Sigmoid colon (tissue), 4 donors: ENCODE data around the gene CHIT1.

Experiments
- EP300 ChIP-seq, 4 donors: sonication (generic); formaldehyde crosslinking; IDR thresholded peaks; one replicate each; pipeline ENCODE4 v1.6.1; 2017; ENCODE audit warnings: antibody characterized with exemption in 4 of 4
- TF ChIP-seq, protein P1 (sequence below), 4 experiments: fragments of 450-650 bp in 3 of 4; fragments of 200-600 bp in 1 of 4; IDR thresholded peaks; one replicate each; pipeline ENCODE4 v1.5.1; 2016 to 2019; ENCODE audit warnings: antibody characterized with exemption in 4 of 4, mild to moderate bottlenecking in 3 of 4, moderate library complexity in 2 of 4

GRCh38 chr1:203171341-203172183, 57.9 kb downstream of the CHIT1 start:
- TF ChIP-seq, protein P1, sequence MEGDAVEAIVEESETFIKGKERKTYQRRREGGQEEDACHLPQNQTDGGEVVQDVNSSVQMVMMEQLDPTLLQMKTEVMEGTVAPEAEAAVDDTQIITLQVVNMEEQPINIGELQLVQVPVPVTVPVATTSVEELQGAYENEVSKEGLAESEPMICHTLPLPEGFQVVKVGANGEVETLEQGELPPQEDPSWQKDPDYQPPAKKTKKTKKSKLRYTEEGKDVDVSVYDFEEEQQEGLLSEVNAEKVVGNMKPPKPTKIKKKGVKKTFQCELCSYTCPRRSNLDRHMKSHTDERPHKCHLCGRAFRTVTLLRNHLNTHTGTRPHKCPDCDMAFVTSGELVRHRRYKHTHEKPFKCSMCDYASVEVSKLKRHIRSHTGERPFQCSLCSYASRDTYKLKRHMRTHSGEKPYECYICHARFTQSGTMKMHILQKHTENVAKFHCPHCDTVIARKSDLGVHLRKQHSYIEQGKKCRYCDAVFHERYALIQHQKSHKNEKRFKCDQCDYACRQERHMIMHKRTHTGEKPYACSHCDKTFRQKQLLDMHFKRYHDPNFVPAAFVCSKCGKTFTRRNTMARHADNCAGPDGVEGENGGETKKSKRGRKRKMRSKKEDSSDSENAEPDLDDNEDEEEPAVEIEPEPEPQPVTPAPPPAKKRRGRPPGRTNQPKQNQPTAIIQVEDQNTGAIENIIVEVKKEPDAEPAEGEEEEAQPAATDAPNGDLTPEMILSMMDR (IDR thresholded peaks at IDR 0.05): no peak
- TF ChIP-seq EP300 (IDR thresholded peaks at IDR 0.05): no peak
